Endothelial cell of umbilical vein (primary cell): Measurements from ENCODE around the gene OXER1. TPM values are rescaled to one million over a fixed set of nuclear protein-coding genes. Genes with fewer than 3 reads are reported as not detected.

Source experiments
- BruUV-seq: library from RNA; stranded (reverse); fragments of 400-500 nt; replicated peaks from 2 replicates; lab custom pipeline; 2021; lab: Mats Ljungman, UMichigan
- CTCF ChIA-PET: fragments of 300-600, 350-600 bp; sonication (Branson Sonifier 250); formaldehyde crosslinking; loops from one replicate; lab custom pipeline; 2021; ENCODE audit warnings: antibody characterized with exemption, inconsistent platforms; lab: Charles Lee
- POLR2A ChIA-PET: fragments of 300-600, 350-600 bp; sonication (Branson Sonifier 250); formaldehyde crosslinking; loops from one replicate; lab custom pipeline; 2021; ENCODE audit warnings: antibody characterized with exemption, inconsistent platforms; lab: Charles Lee
- DNase-seq: peaks from one replicate; pipeline ENCODE4 v3.0.0-alpha.2; 2011; ENCODE audit warnings: low read depth, low spot score
- FAIRE-seq: peaks from 2 replicates; lab custom pipeline; 2011; peaks lifted over from hg19 to GRCh38; lab: Jason Lieb, UNC
- H2AFZ ChIP-seq: 2 replicates; pipeline ENCODE4 v1.6.0; 2012; ENCODE audit warnings: low read depth, low read length, control low read depth, inconsistent platforms
- H3K27ac ChIP-seq: 2 replicates; pipeline ENCODE4 v1.5.1; 2011; ENCODE audit warnings: low read depth, mild to moderate bottlenecking, control low read depth, low read length, moderate library complexity; ENCODE audit not compliant: insufficient read depth
- H3K27me3 ChIP-seq, 2 experiments: 2 replicates each; pipeline versions ENCODE4 v1.6.0 to v1.6.1; 2011; ENCODE audit warnings: low read length in 2 of 2, mixed read lengths in 1 of 2; ENCODE audit not compliant: control insufficient read depth in 2 of 2, insufficient read depth in 2 of 2
- H3K36me3 ChIP-seq, 2 experiments: 2 replicates in 1 of 2; 3 replicates in 1 of 2; pipeline ENCODE4 v1.5.1; 2011; ENCODE audit warnings: low read length in 2 of 2, mild to moderate bottlenecking in 1 of 2, moderate library complexity in 1 of 2; ENCODE audit not compliant: control insufficient read depth in 2 of 2, insufficient read depth in 2 of 2; ENCODE audit errors: extremely low read depth in 1 of 2
- H3K4me1 ChIP-seq: 3 replicates; pipeline ENCODE4 v1.5.1; 2011; ENCODE audit warnings: mild to moderate bottlenecking, low read length; ENCODE audit not compliant: control insufficient read depth, insufficient read depth; ENCODE audit errors: extremely low read depth
- H3K4me2 ChIP-seq: 2 replicates; pipeline ENCODE4 v1.6.1; 2011; ENCODE audit warnings: low read length, control low read depth, mixed read lengths; ENCODE audit not compliant: insufficient read depth
- H3K4me3 ChIP-seq, 3 experiments: fragments of 200-600 bp in 1 of 3; sonication (generic), shearing (Covaris generic) in 1 of 3; replicated peaks in 1 of 3; 2 replicates each; pipeline ENCODE4 v1.5.1; 2011 to 2016; ENCODE audit warnings: control low read depth in 3 of 3, low read length in 3 of 3, mild to moderate bottlenecking in 2 of 3, inconsistent platforms in 1 of 3, low read depth in 1 of 3, moderate library complexity in 1 of 3; ENCODE audit not compliant: insufficient read depth in 1 of 3
- H3K79me2 ChIP-seq: 2 replicates; pipeline ENCODE4 v1.6.0; 2012; ENCODE audit warnings: low read length, inconsistent platforms; ENCODE audit not compliant: control insufficient read depth, insufficient read depth
- H3K9ac ChIP-seq: replicated peaks from 2 replicates; pipeline ENCODE3; 2011; ENCODE audit warnings: low read length, control low read depth; ENCODE audit not compliant: insufficient read depth; ENCODE audit errors: extremely low read depth
- H3K9me1 ChIP-seq: replicated peaks from 3 replicates; pipeline ENCODE4 v1.6.0; 2011; ENCODE audit warnings: mild to moderate bottlenecking, low read length; ENCODE audit not compliant: control insufficient read depth, insufficient read depth; ENCODE audit errors: extremely low read depth
- H3K9me3 ChIP-seq: replicated peaks from 2 replicates; pipeline ENCODE4 v1.5.1; 2012; ENCODE audit warnings: low read length, inconsistent platforms; ENCODE audit not compliant: control insufficient read depth, insufficient read depth
- H4K20me1 ChIP-seq: replicated peaks from 2 replicates; pipeline ENCODE3; 2011; ENCODE audit warnings: mild to moderate bottlenecking, low read length; ENCODE audit not compliant: control insufficient read depth, insufficient read depth; ENCODE audit errors: extremely low read depth
- CTCF ChIP-seq, 2 donors: IDR thresholded peaks; 1 replicate in 1 of 2; 2 replicates in 1 of 2; pipeline ENCODE4 v1.5.1; 2011; ENCODE audit warnings: low read length in 2 of 2, mild to moderate bottlenecking in 2 of 2, moderate library complexity in 2 of 2, control low read depth in 1 of 2, inconsistent platforms in 1 of 2, low read depth in 1 of 2; ENCODE audit not compliant: insufficient read depth in 1 of 2; ENCODE audit errors: extremely low read depth in 1 of 2
- EZH2 ChIP-seq: IDR thresholded peaks from 2 replicates; pipeline ENCODE4 v1.6.1; 2012; ENCODE audit warnings: borderline replicate concordance, low read depth, mild to moderate bottlenecking, moderate library complexity, low read length, inconsistent platforms; ENCODE audit not compliant: severe bottlenecking
- FOS ChIP-seq: IDR thresholded peaks from 2 replicates; pipeline ENCODE4 v1.6.1; 2011; ENCODE audit warnings: mild to moderate bottlenecking, low read length, moderate library complexity, borderline replicate concordance; ENCODE audit not compliant: insufficient read depth
- GATA2 ChIP-seq: IDR thresholded peaks from 2 replicates; pipeline ENCODE4 v1.7.0; 2011; ENCODE audit warnings: low read depth, mild to moderate bottlenecking, moderate library complexity, mixed read lengths, low read length; ENCODE audit not compliant: insufficient read length, insufficient read depth
- JUN ChIP-seq: IDR thresholded peaks from 2 replicates; pipeline ENCODE4 v1.6.1; 2011; ENCODE audit warnings: borderline replicate concordance, low read depth; ENCODE audit not compliant: insufficient read length, insufficient read depth
- MAX ChIP-seq: IDR thresholded peaks from 2 replicates; pipeline ENCODE4 v1.6.1; 2011; ENCODE audit not compliant: insufficient read depth, insufficient read length
- MYC ChIP-seq: IDR thresholded peaks from one replicate; pipeline ENCODE4 v1.6.1; 2011; ENCODE audit warnings: mild to moderate bottlenecking, low read depth, low read length
- POLR2A ChIP-seq: IDR thresholded peaks from 2 replicates; pipeline ENCODE4 v1.6.1; 2012; ENCODE audit warnings: low read depth, mild to moderate bottlenecking, control low read depth, low read length
- POLR2AphosphoS5 ChIP-seq: IDR thresholded peaks from 2 replicates; pipeline ENCODE4 v1.6.1; 2012; ENCODE audit warnings: low read depth, mild to moderate bottlenecking, control low read depth, low read length, moderate library complexity; ENCODE audit not compliant: insufficient read depth
- dilution Hi-C: fragments of 300-500 bp; cut with MboI; formaldehyde crosslinking; loops from one replicate; pipeline ENCODE4 v1.15.0; 2019; ENCODE audit warnings: low sequenced_read_pairs; ENCODE audit not compliant: extremely low pct_ligation_motif_present
- intact Hi-C: fragments of 100-400 bp; cut with micrococcal nuclease; formaldehyde crosslinking; loops from one replicate; pipeline ENCODE4 v1.10.0; 2022
- polyA plus RNA-seq, 4 experiments: library from polyadenylated mRNA; depleted of rRNA in 3 of 4; stranded (reverse) in 3 of 4; unstranded in 1 of 4; fragments of >200 nt; gene quantifications; 2 replicates each; pipeline versions ENCODE4 v1.2.1 to v1.2.3, GENCODE V29; 2011 to 2012; ENCODE audit warnings: missing spikeins in 1 of 4
- total RNA-seq: library from RNA; stranded (reverse); gene quantifications from 2 replicates; pipeline ENCODE4 v1.2.3, GENCODE V29; 2021

The OXER1 gene
- total and polyA plus RNA-seq, 2 donors (not counting 3 experiments of a cell fraction or from before 2014, with no cell fraction given), result 0.18 TPM

GRCh38 chr2:42767899-42768705, 4.2 kb upstream of the OXER1 start:
- Histone ChIP-seq H4K20me1 (no peaks in the 10 kb centered on the region), H3K79me2 (no peaks in the 10 kb centered on the region), H2AFZ (no peak overlapping the region), H3K4me2 (no peak overlapping the region), H3K9me3 (no peaks in the 10 kb centered on the region), H3K27me3 (no peaks in the 10 kb centered on the region), H3K9me1 (no peaks in the 10 kb centered on the region), H3K4me1 (no peaks in the 10 kb centered on the region), H3K27ac (no peak overlapping the region), H3K36me3 (no peaks in the 10 kb centered on the region), H3K4me3 (no peak overlapping the region), H3K9ac (no peak overlapping the region)
- FAIRE-seq (no peak), DNase-seq (no peak)
- no TSS peak for BruUV-seq
- TF ChIP-seq GATA2, result no peak
- no peak for TF ChIP-seq MAX
- TF ChIP-seq EZH2, result no peak
- no peak for TF ChIP-seq JUN
- no peak for TF ChIP-seq MYC
- no peak for TF ChIP-seq POLR2AphosphoS5
- no peak for TF ChIP-seq FOS
- TF ChIP-seq CTCF (IDR thresholded peaks at IDR 0.05; ENCODE audit: extremely low read depth in 1 of 2, insufficient read depth in 1 of 2, low read depth in 1 of 2, low read length in 2 of 2), result no peak
- TF ChIP-seq POLR2A, result no peak
- intact Hi-C loops (no loop called here), dilution Hi-C loops (no loop called here)
- ChIA-PET POLR2A (no interaction called here), CTCF (interaction anchor here (1.2 to 1.8 kb wide), 2 partner anchors 10 to 257 kb away, joined by 4 to 6 read pairs; no protein-coding TSS in a partner anchor)
